Subcutaneous adipose tissue (tissue), 4 donors: ENCODE results near the gene IL1RAPL1. TPM values are rescaled to one million over a fixed set of nuclear protein-coding genes. Genes with fewer than 3 reads are reported as not detected.

ENCODE experiments used
- total RNA-seq, 4 donors: library from RNA; depleted of rRNA; stranded (reverse); fragments of >200 nt; gene quantifications; one replicate each; pipeline ENCODE4 v1.1.0, GENCODE V29; 2016
- TF ChIP-seq, protein P1 (sequence below): fragments of 450-650 bp; IDR thresholded peaks from one replicate; pipeline ENCODE4 v1.5.1; 2016; ENCODE audit warnings: low read depth, mild to moderate bottlenecking, control low read depth, antibody characterized with exemption, moderate library complexity

IL1RAPL1 gene
- total RNA-seq, 4 donors from 2014 or later = 0.66 TPM; not detected in 3

DNA sequence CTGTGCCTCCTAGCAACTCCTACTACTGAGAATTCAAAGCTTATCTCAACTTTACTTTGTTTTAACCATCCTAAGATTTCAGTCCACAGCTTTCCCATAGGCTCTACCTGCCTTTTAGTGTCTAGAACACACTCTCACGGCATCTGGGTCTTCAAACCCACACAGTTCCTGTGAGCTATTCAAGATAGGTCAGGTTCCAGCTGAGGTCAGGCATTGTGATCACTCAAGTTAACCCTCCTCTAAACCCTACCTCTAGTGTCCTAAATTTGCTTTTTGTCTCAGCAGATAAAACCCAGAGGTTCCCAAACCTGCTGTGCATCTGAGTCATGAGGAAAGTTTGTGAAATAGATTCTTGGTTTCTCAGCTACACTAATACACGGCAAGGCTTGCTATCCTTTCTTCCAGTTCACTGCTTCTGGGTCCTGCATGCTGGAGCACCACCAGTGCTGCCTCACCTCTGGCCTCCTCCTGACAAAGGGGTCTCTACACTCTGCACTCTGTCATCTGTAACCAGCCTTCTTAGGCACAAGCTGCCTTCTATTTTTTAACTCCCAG is 1303.5 kb downstream of the IL1RAPL1 start:
- TF ChIP-seq, protein P1, sequence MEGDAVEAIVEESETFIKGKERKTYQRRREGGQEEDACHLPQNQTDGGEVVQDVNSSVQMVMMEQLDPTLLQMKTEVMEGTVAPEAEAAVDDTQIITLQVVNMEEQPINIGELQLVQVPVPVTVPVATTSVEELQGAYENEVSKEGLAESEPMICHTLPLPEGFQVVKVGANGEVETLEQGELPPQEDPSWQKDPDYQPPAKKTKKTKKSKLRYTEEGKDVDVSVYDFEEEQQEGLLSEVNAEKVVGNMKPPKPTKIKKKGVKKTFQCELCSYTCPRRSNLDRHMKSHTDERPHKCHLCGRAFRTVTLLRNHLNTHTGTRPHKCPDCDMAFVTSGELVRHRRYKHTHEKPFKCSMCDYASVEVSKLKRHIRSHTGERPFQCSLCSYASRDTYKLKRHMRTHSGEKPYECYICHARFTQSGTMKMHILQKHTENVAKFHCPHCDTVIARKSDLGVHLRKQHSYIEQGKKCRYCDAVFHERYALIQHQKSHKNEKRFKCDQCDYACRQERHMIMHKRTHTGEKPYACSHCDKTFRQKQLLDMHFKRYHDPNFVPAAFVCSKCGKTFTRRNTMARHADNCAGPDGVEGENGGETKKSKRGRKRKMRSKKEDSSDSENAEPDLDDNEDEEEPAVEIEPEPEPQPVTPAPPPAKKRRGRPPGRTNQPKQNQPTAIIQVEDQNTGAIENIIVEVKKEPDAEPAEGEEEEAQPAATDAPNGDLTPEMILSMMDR = no peak

DNA sequence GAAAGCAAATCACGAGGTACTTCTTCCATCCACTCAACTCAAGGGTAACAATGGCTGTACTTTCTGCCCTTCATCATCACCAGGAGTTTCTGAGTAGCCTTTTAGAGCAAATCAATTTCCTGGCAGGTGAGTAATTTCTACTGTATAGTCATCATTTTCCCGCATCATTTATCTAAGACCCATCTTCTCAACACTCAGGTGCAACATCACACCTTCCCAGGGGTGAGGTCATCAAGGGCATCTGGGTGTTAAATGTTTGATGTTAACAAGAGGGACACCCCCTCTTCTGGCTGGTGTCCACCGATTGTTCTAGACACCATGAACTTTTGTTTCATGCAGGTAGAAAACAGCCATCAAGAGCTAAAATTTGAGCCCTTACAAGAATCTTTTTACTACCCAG is 1314.8 kb downstream of the IL1RAPL1 start:
- TF ChIP-seq, protein P1 = no peak

DNA sequence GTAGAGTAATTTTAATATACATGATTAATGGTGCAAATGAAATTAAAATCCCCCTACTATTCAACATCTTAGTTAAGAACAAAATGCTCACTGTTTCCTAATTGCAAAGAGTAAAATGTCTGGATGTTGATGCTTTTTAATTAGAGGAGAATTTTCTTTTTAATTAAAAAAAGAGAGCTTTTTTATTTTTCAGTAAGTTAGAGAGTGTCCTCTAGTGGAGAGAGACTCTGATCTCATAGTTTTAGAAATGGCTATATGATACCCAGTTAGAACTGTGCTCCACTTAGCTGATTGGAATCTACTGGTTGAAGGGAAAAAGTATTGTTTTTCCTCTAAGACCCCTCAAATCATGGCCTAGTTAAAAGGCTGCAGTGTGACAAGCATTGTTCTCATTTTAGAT is 1316.1 kb downstream of the IL1RAPL1 start:
- TF ChIP-seq, protein P1 = no peak

DNA sequence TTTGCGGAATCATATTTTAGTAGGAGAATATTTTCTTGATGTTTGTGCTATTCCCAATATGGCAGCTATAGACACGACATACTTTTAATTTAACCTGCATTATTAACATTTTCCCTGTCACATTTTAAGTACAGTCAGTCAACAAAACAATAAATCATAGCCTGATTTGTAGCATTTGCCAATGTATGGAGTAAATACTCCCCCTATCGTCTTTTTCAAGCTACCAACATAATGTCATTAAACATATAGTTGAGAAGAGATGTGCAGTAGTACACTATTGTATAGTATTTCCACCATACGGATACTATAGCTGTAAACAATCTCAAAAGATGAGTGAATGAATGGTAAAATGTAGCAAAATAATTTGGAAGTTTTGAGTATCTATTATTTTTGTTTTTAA is 1324.4 kb downstream of the IL1RAPL1 start:
- TF ChIP-seq, protein P1 = no peak

DNA sequence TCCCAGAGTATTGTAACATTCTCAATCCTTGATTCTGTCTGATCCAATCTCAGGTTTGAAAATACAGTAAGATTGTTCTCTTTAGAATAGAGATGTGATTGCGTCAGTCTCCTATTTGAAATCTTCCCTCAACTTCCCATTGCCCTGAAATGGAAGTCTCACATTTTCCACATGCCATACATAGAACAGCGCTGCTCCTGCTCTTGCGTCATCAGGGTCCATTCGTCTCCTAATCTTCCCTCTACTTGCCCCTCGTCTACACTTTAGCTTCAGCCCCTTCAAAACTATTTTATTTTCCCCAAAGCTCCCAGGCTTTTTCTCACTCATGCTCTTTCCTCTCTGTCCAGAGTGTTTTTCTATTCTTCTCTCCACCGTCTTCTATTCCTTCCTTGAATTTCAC is 1326.4 kb downstream of the IL1RAPL1 start:
- TF ChIP-seq, protein P1 = no peak

DNA sequence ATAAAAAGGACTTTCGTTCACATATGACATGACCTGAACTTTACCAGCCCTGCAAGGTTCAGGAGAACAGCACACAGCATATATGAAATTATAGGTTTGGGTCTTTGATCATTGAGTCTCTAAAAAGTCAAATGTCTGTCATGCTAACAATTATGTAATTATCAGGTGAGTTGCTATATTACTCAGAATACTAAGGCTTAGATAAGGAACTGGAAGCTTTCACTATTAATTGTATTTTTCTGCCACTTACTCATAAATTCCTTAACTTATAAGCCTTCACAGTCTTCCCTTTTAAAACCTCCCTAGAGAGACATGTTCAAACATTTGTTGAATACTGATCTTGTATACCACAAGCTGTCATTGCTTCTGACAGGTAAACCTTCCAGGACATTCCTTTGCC is 1335.4 kb downstream of the IL1RAPL1 start:
- TF ChIP-seq, protein P1 = no peak

DNA sequence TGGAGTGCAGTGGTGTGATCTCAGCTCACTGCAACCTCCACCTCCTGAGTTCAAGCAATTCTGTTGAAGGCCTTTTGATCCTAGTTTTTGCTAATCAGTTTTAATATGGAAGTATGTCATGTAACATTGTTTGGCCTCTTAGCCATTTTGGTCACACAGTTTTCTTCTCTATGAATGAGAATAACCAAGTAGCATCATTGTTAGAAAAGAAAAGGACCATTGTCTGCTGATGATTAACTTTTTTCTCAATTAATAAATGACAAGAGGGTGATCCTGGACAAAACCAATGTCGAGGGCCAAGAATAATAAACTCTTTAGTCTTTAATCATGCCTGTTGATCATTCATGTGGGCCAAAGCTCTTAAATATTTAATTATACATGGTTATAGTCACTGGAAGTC is 1338.8 kb downstream of the IL1RAPL1 start:
- TF ChIP-seq, protein P1 = no peak

DNA sequence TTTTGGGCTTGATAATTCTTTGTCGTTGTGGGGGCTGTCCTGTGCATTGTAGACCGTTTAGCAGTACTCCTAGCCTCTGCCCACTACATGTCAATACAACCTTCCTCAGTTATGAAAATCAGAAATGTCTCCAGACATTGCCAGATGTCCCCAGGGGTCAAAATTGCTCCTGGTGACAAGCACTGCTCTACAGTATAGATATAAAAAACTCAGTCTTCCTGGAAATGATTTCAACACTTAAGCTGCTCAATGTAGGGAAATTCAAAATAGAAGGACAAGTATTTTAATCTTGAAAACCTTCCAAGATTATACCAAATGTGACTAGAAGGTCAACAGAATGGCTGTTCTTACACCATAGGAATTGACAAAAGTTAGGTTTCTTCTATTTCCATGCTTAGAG is 1339.4 kb downstream of the IL1RAPL1 start:
- TF ChIP-seq, protein P1 = no peak
